Transverse colon (tissue), 4 donors: ENCODE data around the gene PEX14. TPM values are rescaled to one million over a fixed set of nuclear protein-coding genes. Genes with fewer than 3 reads are reported as not detected.

ENCODE experiments used
- DNase-seq: peaks from one replicate; pipeline ENCODE4 v3.0.0-alpha.2; 2019
- H3K27ac ChIP-seq, 4 donors: fragments of 200-600 bp; sonication (generic); 2 replicates each; pipeline ENCODE4 v1.5.1; 2016 to 2018; ENCODE audit warnings: inconsistent platforms in 4 of 4
- H3K27me3 ChIP-seq: fragments of 200-600 bp; sonication (generic); 2 replicates; pipeline ENCODE4 v1.5.1; 2017; ENCODE audit warnings: inconsistent platforms
- H3K36me3 ChIP-seq, 4 donors: fragments of 200-600 bp; sonication (generic); 2 replicates each; pipeline ENCODE4 v1.5.1; 2017 to 2019; ENCODE audit warnings: inconsistent platforms in 4 of 4
- H3K4me1 ChIP-seq, 4 donors: fragments of 200-600 bp; sonication (generic); 2 replicates each; pipeline ENCODE4 v1.5.1; 2017 to 2020; ENCODE audit warnings: inconsistent platforms in 4 of 4
- H3K4me3 ChIP-seq, 4 donors: fragments of 200-600 bp; sonication (generic); 1 replicate in 1 of 4; 2 replicates in 3 of 4; pipeline versions ENCODE4 v1.5.1 to v1.6.1; 2017 to 2019; ENCODE audit warnings: inconsistent platforms in 4 of 4
- H3K9me3 ChIP-seq, 2 donors: fragments of 200-600 bp; sonication (generic); 2 replicates each; pipeline ENCODE4 v1.5.1; 2017 to 2019; ENCODE audit warnings: inconsistent platforms in 2 of 2
- EP300 ChIP-seq: sonication (generic); formaldehyde crosslinking; IDR thresholded peaks from one replicate; pipeline ENCODE4 v1.6.1; 2017; ENCODE audit warnings: antibody characterized with exemption, low read depth
- POLR2A ChIP-seq: fragments of 450-650 bp; IDR thresholded peaks from one replicate; pipeline ENCODE4 v1.6.1; 2016; ENCODE audit warnings: antibody characterized with exemption, mild to moderate bottlenecking, moderate library complexity
- POLR2AphosphoS5 ChIP-seq, 3 donors: sonication (generic); formaldehyde crosslinking; IDR thresholded peaks; one replicate each; pipeline ENCODE4 v1.6.1; 2016; ENCODE audit warnings: antibody characterized with exemption in 3 of 3
- WGBS, 2 donors: methylation state at CpG; one replicate each; pipeline ENCODE4 v1.1.5; 2018; ENCODE audit warnings: low coverage in 1 of 2; 5-methylcytosine and 5-hydroxymethylcytosine counted together
- in situ Hi-C, 4 donors: fragments of 200-750 bp; cut with MboI; loops; one replicate each; pipeline versions ENCODE4 v1.15.0 to v1.15.1; 2017; ENCODE audit warnings: low sequenced_read_pairs in 3 of 4, low pct_ligation_motif_present in 1 of 4, low pct_unique_long_range_greater_than_20kb in 1 of 4
- intact Hi-C: fragments of 100-400 bp; cut with DNase I; formaldehyde crosslinking; loops from one replicate; pipeline ENCODE4 v1.15.1; 2023; ENCODE audit warnings: low total_unique reads
- total RNA-seq, 4 donors: library from RNA; depleted of rRNA; stranded (reverse); fragments of >200 nt; gene quantifications; one replicate each; pipeline ENCODE4 v1.1.0, GENCODE V29; 2016
- TF ChIP-seq, protein P1 (sequence below), 5 experiments: fragments of 200-600 bp in 3 of 5; fragments of 450-650 bp in 2 of 5; sonication (generic) in 3 of 5; IDR thresholded peaks; 1 replicate in 2 of 5; 2 replicates in 3 of 5; pipeline ENCODE4 v1.5.1; 2016 to 2017; ENCODE audit warnings: antibody characterized with exemption in 5 of 5, inconsistent platforms in 3 of 5, mild to moderate bottlenecking in 2 of 5, moderate library complexity in 1 of 5

Gene PEX14
- total RNA-seq, 4 donors from 2014 or later: 2.4 to 16.5 (median 12.6) TPM

DNA sequence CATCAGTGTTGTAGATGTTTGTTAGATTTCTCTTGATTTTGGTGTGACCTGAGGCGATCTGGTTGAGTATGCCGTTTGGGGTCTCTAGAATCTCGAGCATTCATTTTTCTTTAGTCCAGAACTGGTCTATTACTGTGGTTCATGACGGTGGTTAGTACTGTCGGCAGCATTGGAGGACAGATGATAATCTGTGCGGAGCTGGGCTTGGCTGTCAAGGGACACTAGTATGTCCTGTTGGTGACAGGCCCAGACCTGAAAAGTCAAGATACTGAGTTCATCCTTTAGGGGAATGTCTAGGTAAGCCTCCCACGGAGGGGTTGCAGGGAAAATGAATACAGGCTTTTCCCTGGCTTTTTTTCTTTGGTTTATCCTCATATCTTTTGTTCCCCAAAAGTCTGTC is 59.8 kb downstream of the PEX14 start:
- no peak for DNase-seq
- in situ Hi-C loops: no loop called here
- H3K4me1 ChIP-seq: peaks cover 0 to 14% (median 8%) of the 10 kb centered on the region in 4 donors
- no peak overlapping the region for H3K4me3 ChIP-seq
- no peak overlapping the region for H3K27ac ChIP-seq
- intact Hi-C loops: no loop called here
- H3K36me3 ChIP-seq: peaks cover 0 to 7% (median 0%) of the 10 kb centered on the region in 4 donors
- no peak for TF ChIP-seq POLR2A
- no peak for TF ChIP-seq EP300
- TF ChIP-seq, protein P1, sequence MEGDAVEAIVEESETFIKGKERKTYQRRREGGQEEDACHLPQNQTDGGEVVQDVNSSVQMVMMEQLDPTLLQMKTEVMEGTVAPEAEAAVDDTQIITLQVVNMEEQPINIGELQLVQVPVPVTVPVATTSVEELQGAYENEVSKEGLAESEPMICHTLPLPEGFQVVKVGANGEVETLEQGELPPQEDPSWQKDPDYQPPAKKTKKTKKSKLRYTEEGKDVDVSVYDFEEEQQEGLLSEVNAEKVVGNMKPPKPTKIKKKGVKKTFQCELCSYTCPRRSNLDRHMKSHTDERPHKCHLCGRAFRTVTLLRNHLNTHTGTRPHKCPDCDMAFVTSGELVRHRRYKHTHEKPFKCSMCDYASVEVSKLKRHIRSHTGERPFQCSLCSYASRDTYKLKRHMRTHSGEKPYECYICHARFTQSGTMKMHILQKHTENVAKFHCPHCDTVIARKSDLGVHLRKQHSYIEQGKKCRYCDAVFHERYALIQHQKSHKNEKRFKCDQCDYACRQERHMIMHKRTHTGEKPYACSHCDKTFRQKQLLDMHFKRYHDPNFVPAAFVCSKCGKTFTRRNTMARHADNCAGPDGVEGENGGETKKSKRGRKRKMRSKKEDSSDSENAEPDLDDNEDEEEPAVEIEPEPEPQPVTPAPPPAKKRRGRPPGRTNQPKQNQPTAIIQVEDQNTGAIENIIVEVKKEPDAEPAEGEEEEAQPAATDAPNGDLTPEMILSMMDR (IDR thresholded peaks at IDR 0.05): no peak
- TF ChIP-seq POLR2AphosphoS5 (IDR thresholded peaks at IDR 0.05): no peak
- WGBS, 2 donors: 95 to 100% methylated on average over 2 to 7 of the region's 7 CpGs
- H3K9me3 ChIP-seq: no peaks in the 10 kb centered on the region
- H3K27me3 ChIP-seq: no peaks in the 10 kb centered on the region

- WGBS, 2 donors: 87 to 93% methylated on average over 6 to 14 of the region's 14 CpGs
- in situ Hi-C loops (no loop called here), intact Hi-C loops (no loop called here)
- Histone ChIP-seq H3K36me3 (peaks cover 0 to 7% (median 0%) of the 10 kb centered on the region in 4 donors), H3K27ac (no peak overlapping the region), H3K4me1 (peaks cover 0 to 12% (median 1%) of the 10 kb centered on the region in 4 donors), H3K9me3 (no peaks in the 10 kb centered on the region), H3K4me3 (no peak overlapping the region), H3K27me3 (no peaks in the 10 kb centered on the region)
- DNase-seq: no peak
- no peak for TF ChIP-seq EP300
- TF ChIP-seq, protein P1 (IDR thresholded peaks at IDR 0.05): no peak
- TF ChIP-seq POLR2A: no peak
- no peak for TF ChIP-seq POLR2AphosphoS5 (IDR thresholded peaks at IDR 0.05)
Observed at GRCh38 chr1:10536133-10536770, 61.5 kb downstream of the PEX14 start.

GRCh38 chr1:10537082-10537766 is 62.5 kb downstream of the PEX14 start:
- Histone ChIP-seq H3K9me3 (no peaks in the 10 kb centered on the region), H3K4me1 (peaks cover 0 to 12% (median 1%) of the 10 kb centered on the region in 4 donors), H3K27me3 (no peaks in the 10 kb centered on the region), H3K36me3 (peaks cover 0 to 7% (median 0%) of the 10 kb centered on the region in 4 donors), H3K27ac (no peak overlapping the region), H3K4me3 (no peak overlapping the region)
- DNase-seq: no peak
- intact Hi-C loops: no loop called here
- no peak for TF ChIP-seq POLR2AphosphoS5 (IDR thresholded peaks at IDR 0.05)
- TF ChIP-seq, protein P1 (IDR thresholded peaks at IDR 0.05): no peak
- no peak for TF ChIP-seq POLR2A
- no peak for TF ChIP-seq EP300
- in situ Hi-C loops: no loop called here
- WGBS, 2 donors: 88 to 90% methylated on average over 8 to 15 of the region's 15 CpGs

GRCh38 chr1:10538646-10539355 is 64.1 kb downstream of the PEX14 start:
- in situ Hi-C loops: no loop called here
- intact Hi-C loops: no loop called here
- H3K4me3 ChIP-seq: no peak overlapping the region
- peaks cover 0 to 12% (median 1%) of the 10 kb centered on the region in 4 donors for H3K4me1 ChIP-seq
- 63 to 79% methylated on average over 2 to 13 of the region's 13 CpGs for WGBS, 2 donors
- H3K9me3 ChIP-seq: no peaks in the 10 kb centered on the region
- H3K27ac ChIP-seq: peak overlapping the region in 2 of 4 donors; percentile 46 to 47
- TF ChIP-seq POLR2AphosphoS5 (IDR thresholded peaks at IDR 0.05): no peak
- TF ChIP-seq, protein P1 (IDR thresholded peaks at IDR 0.05): no peak
- no peak for TF ChIP-seq EP300
- no peak for TF ChIP-seq POLR2A
- DNase-seq: no peak
- H3K36me3 ChIP-seq: peaks cover 0 to 7% (median 0%) of the 10 kb centered on the region in 4 donors
- H3K27me3 ChIP-seq: no peaks in the 10 kb centered on the region
